Large intestine (tissue), 3 donors: ENCODE results near the gene ZBTB40. TPM values are rescaled to one million over a fixed set of nuclear protein-coding genes. Genes with fewer than 3 reads are reported as not detected.

Source experiments
- DNase-seq, 2 donors: peaks; one replicate each; pipeline versions ENCODE4 v3.0.0 to v3.0.0-alpha.2; 2013
- H3K27ac ChIP-seq: one replicate; pipeline ENCODE4 v1.5.1; 2013; ENCODE audit warnings: low read length
- H3K27me3 ChIP-seq: 2 replicates; pipeline ENCODE4 v1.6.1; 2013; ENCODE audit warnings: low read length; ENCODE audit not compliant: control insufficient read depth, insufficient read depth
- H3K36me3 ChIP-seq: 2 replicates; pipeline ENCODE4 v1.6.1; 2013; ENCODE audit warnings: low read length; ENCODE audit not compliant: control insufficient read depth, insufficient read depth
- H3K4me1 ChIP-seq: one replicate; pipeline ENCODE4 v1.6.1; 2013; ENCODE audit warnings: low read length; ENCODE audit not compliant: control insufficient read depth, insufficient read depth
- H3K4me3 ChIP-seq: one replicate; pipeline ENCODE4 v1.5.1; 2013; ENCODE audit warnings: low read length
- H3K9me3 ChIP-seq: one replicate; pipeline ENCODE4 v1.6.1; 2013; ENCODE audit warnings: mild to moderate bottlenecking, low read depth, low read length, moderate library complexity; ENCODE audit not compliant: control insufficient read depth
- WGBS: methylation state at CpG from one replicate; pipeline ENCODE4 v1.1.5; 2013; ENCODE audit warnings: low lambda C conversion rate; ENCODE audit not compliant: insufficient coverage; 5-methylcytosine and 5-hydroxymethylcytosine counted together
- polyA plus RNA-seq: library from polyadenylated mRNA; unstranded; fragments of 120-200 nt; gene quantifications from one replicate; pipeline ENCODE4 v1.2.1, GENCODE V29; 2013

Gene ZBTB40
- polyA plus RNA-seq, 1 donor = 14.8 TPM

DNA sequence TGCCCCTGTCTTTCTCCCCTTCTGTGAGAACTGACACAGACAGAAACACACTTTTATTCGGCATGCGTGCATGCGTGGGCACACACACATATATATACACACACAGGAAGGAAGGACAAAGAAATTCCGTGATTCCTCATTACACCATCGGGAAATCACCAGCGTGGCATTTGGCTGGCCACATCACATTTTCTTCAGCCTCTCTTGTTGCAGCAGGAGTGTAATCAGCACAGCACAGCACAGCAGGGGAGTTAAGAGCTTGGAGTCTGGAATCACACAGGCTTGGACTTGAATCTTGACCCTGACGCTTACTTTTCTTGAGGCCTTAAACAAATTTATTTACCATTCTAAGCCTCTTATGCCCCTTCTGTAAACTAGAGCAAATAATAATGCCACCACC is 66.3 kb downstream of the ZBTB40 start:
- Histone ChIP-seq H3K36me3 (peaks cover 90% of the 10 kb centered on the region), H3K4me3 (no peak overlapping the region), H3K4me1 (no peaks in the 10 kb centered on the region), H3K27me3 (no peaks in the 10 kb centered on the region), H3K9me3 (no peaks in the 10 kb centered on the region), H3K27ac (no peak overlapping the region)
- no peak for DNase-seq
- WGBS = 95% methylated on average over 3 of the region's 7 CpGs

DNA sequence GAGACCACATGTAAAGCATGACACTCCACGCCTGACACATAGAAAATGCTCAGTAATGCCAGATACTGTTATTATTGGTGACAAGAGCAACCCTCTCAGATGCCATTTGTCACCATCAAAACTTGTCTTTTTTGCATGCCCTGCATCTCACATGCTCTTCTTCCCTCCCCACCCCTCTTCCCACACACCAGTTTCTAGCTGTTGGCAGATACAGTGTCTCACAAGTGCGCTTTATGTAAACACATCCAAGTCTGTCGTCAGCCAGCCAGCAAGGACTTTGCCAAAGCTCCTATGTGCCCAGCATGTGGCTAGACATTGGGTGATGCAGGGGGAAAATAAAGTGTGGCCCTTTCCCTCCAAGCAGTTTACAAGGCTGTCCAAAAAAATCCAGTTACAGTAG is 66.7 kb downstream of the ZBTB40 start:
- WGBS = no CpG with 5 or more reads among the region's 3 CpGs
- Histone ChIP-seq H3K36me3 (peaks cover 91% of the 10 kb centered on the region), H3K9me3 (no peaks in the 10 kb centered on the region)

DNA sequence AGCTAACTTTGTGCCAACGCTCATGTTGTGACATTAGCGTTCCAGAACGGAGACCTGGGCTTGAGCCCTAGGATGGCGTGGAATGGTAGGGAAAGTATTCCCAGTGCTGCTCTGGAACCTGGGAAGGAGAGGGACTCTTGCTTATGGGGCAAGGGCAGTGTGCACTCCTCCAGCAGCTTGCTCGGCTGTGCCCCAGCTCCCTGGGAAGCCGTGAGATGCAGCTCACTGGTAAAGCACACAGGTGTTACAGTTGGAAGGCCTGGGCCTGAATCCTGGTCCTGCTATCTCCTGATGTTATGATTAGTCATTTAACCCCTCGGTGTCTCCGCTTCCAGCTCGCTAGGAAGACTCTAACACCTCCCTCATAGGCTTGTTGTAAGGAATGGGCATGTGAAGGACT is 69.2 kb downstream of the ZBTB40 start:
- Histone ChIP-seq H3K27me3 (no peaks in the 10 kb centered on the region), H3K36me3 (peaks cover 95% of the 10 kb centered on the region), H3K4me3 (no peak overlapping the region), H3K4me1 (no peaks in the 10 kb centered on the region), H3K9me3 (no peaks in the 10 kb centered on the region), H3K27ac (no peak overlapping the region)
- WGBS = no CpG with 5 or more reads among the region's 9 CpGs
- no peak for DNase-seq

More for the DNA sequence above, 66.7 kb downstream of the ZBTB40 start:
- no peak overlapping the region for H3K27ac ChIP-seq
- no peak for DNase-seq
- no peak overlapping the region for H3K4me3 ChIP-seq
- H3K27me3 ChIP-seq = no peaks in the 10 kb centered on the region
- no peaks in the 10 kb centered on the region for H3K4me1 ChIP-seq

DNA sequence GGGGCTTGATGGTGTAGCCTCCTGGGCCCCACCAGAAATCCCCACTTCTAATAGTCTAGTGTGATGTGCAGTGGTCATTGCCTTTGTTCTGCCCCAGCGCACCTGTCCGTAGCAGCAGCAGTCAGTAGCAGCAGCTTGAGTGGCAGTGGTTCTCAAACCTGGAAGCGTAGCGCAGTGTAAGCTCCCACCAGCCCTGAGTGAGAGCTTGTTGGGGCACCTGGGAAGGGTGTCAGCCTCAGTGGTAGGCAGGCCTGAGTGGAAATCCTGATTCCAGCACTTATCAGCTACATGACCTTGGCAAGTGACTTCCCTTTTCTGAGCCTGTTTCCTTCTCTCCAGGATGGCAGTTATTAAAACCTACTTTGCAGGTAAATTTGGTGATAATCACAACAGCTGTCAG is 70.0 kb downstream of the ZBTB40 start:
- H3K36me3 ChIP-seq = peaks cover 94% of the 10 kb centered on the region
- no peaks in the 10 kb centered on the region for H3K4me1 ChIP-seq
- DNase-seq = no peak
- WGBS = no CpG with 5 or more reads among the region's 4 CpGs
- no peaks in the 10 kb centered on the region for H3K27me3 ChIP-seq
- no peaks in the 10 kb centered on the region for H3K9me3 ChIP-seq
- H3K27ac ChIP-seq = no peak overlapping the region
- H3K4me3 ChIP-seq = no peak overlapping the region

DNA sequence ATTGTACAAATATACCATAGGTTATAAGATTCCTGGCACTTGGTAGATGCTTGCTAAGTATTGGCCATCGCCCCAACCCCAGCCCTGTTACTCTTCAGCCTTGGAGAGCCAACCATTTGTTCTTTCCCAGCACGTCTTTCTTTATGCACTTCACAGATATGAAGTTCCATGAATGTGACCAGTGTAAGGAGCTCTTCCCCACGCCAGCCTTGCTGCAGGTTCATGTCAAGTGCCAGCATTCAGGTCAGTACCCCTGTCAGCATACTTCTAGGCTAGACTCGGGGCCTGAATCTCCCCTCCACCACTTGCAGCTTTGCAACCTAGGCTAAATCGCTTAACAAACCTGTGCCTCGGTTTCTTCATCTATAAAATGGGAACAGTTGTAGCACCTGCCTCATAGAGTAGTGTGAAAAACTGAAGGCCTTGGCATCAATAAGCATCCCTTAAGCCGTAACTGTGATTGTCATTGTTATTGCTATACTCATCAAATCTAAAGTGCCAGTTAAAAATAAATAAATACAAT is 70.6 kb downstream of the ZBTB40 start:
- no peaks in the 10 kb centered on the region for H3K27me3 ChIP-seq
- no peak overlapping the region for H3K27ac ChIP-seq
- no peak overlapping the region for H3K4me3 ChIP-seq
- 100% methylated on average over 2 of the region's 7 CpGs for WGBS
- H3K4me1 ChIP-seq = no peaks in the 10 kb centered on the region
- peaks cover 93% of the 10 kb centered on the region for H3K36me3 ChIP-seq
- no peak for DNase-seq
- no peaks in the 10 kb centered on the region for H3K9me3 ChIP-seq

DNA sequence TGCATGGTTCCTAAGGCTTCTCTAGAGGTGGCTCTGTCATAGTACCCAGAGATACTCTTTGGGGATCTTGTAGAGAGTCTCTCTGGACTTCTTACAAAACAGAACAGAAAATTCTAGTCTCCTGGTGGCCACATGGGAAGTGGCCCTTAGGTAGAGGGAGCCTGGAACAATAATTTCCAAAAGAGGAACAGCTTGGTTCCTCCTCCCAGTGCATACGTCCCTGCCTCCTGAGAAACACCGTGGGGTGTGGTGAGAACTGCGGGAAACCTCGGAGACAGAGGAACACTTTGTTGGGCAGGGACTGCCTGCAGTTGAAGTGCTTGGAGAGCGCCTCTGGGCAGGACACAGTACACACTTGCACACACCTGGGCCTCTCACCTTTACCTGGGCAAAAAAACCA is 72.8 kb downstream of the ZBTB40 start:
- Histone ChIP-seq H3K27ac (no peak overlapping the region), H3K4me1 (no peaks in the 10 kb centered on the region), H3K36me3 (peaks cover 89% of the 10 kb centered on the region), H3K9me3 (no peaks in the 10 kb centered on the region), H3K27me3 (no peaks in the 10 kb centered on the region), H3K4me3 (no peak overlapping the region)
- no CpG with 5 or more reads among the region's 5 CpGs for WGBS
- no peak for DNase-seq

DNA sequence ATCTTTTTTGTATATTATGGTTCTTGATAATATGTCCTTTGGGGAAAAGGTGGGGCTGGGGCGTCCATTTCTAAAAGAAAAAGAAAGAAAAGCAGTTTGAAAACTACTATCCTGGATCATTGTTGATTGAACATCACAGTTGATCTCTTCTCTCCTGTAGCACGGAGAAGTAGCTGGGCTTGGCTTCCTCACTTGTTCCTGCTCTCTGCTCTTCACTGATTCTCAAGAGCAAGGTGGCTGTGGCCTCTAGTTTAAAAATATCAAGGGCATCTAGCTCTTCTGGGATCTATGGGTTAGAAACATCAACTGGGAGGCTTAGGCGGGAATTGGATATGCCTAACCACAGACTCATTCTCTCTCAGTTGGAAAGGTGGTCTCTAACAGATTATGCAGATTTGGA is 73.6 kb downstream of the ZBTB40 start:
- H3K36me3 ChIP-seq = peaks cover 83% of the 10 kb centered on the region
- peaks cover 4% of the 10 kb centered on the region for H3K4me1 ChIP-seq
- H3K27ac ChIP-seq = no peak overlapping the region
- WGBS = 71% methylated on average over 1 of the region's 3 CpGs
- no peaks in the 10 kb centered on the region for H3K9me3 ChIP-seq
- DNase-seq = no peak
- H3K4me3 ChIP-seq = no peak overlapping the region
- H3K27me3 ChIP-seq = no peaks in the 10 kb centered on the region

DNA sequence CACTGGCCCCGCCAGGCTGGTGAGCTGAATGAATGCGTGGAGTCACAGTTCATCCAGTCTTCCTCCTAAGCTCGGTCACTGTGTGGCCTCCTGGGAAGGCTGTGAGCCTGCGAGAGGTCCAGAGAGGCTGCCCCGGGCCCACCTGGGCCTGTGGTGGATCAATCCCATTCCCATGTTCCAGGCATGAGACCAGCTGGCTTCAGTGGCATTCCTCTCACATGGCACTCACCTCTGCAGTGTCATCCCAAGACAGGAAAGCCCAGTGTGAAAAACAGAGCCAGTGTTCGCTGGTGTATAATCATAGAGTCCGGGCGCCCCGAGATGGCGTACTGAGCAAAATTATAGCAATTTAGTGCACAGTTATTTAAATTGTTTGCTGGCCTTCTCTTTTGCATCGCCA is 74.0 kb downstream of the ZBTB40 start:
- no peak for DNase-seq
- no peak overlapping the region for H3K27ac ChIP-seq
- no peaks in the 10 kb centered on the region for H3K27me3 ChIP-seq
- H3K9me3 ChIP-seq = no peaks in the 10 kb centered on the region
- peaks cover 79% of the 10 kb centered on the region for H3K36me3 ChIP-seq
- H3K4me3 ChIP-seq = no peak overlapping the region
- H3K4me1 ChIP-seq = peaks cover 8% of the 10 kb centered on the region
- 90% methylated on average over 2 of the region's 11 CpGs for WGBS

DNA sequence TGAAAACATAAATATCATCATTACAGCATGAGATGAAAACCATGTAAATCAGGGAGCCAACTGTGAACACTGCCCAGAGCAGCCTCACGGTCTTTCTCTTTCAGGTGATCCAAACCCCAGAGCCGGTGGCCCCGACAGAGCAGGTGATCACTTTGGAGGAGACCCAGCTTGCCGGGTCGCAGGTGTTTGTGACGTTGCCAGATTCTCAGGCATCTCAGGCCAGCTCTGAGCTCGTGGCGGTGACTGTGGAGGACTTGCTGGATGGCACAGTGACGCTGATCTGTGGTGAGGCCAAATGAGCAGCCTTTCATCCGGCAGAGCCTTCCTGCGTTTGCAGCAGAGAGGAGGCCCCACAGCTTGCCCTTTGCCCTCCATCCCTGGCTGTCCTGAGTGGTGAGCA is 74.4 kb downstream of the ZBTB40 start:
- Histone ChIP-seq H3K27ac (no peak overlapping the region), H3K9me3 (no peaks in the 10 kb centered on the region), H3K4me3 (no peak overlapping the region), H3K27me3 (no peaks in the 10 kb centered on the region), H3K4me1 (peaks cover 12% of the 10 kb centered on the region), H3K36me3 (peaks cover 74% of the 10 kb centered on the region)
- WGBS = no CpG with 5 or more reads among the region's 11 CpGs
- no peak for DNase-seq

DNA sequence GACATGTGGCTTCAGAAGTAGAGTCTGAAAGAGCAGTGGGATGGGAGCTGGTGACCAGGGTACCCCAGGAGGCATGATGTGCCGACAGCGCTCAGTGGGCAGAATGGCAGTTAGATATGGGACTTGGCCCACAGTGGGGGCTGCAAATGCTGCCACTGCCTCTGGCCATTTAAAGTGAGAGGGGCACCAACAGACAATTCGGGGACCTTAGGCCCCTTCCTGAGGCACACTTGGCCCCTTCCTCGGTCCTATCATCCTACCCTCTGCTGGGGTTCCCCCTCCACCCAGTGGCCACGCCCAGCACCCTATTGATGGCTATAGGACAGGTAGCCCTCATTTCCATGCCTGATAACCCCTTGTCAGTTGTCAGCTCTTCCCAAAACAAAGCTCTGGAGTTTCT is 75.0 kb downstream of the ZBTB40 start:
- DNase-seq = no peak
- H3K27ac ChIP-seq = no peak overlapping the region
- no peak overlapping the region for H3K4me3 ChIP-seq
- no peaks in the 10 kb centered on the region for H3K27me3 ChIP-seq
- no CpG with 5 or more reads among the region's 5 CpGs for WGBS
- H3K9me3 ChIP-seq = no peaks in the 10 kb centered on the region
- peaks cover 68% of the 10 kb centered on the region for H3K36me3 ChIP-seq
- peaks cover 18% of the 10 kb centered on the region for H3K4me1 ChIP-seq

DNA sequence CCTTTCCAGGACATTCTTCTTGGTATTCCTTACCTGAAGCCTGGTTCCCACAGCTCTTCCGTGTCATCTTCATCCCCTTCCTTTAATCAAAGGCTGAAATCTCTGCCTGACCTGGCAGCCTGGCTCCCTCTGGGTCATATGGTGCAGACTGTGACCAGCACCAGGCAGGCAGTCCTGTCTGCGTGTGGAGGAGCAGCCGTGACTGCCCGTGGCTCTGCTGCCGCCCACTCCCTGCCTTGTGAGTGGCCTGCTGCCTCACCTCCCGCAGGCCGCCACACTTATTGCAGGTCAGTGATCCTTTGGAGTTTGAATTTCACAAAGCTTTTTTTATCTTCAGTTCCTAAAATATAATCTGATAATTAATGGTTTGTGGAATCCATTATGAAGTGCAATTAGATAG is 75.5 kb downstream of the ZBTB40 start:
- Histone ChIP-seq H3K27me3 (no peaks in the 10 kb centered on the region), H3K4me1 (peaks cover 22% of the 10 kb centered on the region), H3K27ac (no peak overlapping the region), H3K36me3 (peaks cover 64% of the 10 kb centered on the region), H3K9me3 (no peaks in the 10 kb centered on the region), H3K4me3 (no peak overlapping the region)
- WGBS = no CpG with 5 or more reads among the region's 7 CpGs
- DNase-seq = peak in 1 of 2 donors; percentile 20
